ENCODE data around the gene GPANK1. TPM values are rescaled to one million over a fixed set of nuclear protein-coding genes. Genes with fewer than 3 reads are reported as not detected.

Gene GPANK1
- total and polyA plus RNA-seq, 9 of the 15 experiments (the other 6 are each of a cell fraction or from before 2014, with no cell fraction given) = 32.2 to 111 (median 46.3) TPM

DNA sequence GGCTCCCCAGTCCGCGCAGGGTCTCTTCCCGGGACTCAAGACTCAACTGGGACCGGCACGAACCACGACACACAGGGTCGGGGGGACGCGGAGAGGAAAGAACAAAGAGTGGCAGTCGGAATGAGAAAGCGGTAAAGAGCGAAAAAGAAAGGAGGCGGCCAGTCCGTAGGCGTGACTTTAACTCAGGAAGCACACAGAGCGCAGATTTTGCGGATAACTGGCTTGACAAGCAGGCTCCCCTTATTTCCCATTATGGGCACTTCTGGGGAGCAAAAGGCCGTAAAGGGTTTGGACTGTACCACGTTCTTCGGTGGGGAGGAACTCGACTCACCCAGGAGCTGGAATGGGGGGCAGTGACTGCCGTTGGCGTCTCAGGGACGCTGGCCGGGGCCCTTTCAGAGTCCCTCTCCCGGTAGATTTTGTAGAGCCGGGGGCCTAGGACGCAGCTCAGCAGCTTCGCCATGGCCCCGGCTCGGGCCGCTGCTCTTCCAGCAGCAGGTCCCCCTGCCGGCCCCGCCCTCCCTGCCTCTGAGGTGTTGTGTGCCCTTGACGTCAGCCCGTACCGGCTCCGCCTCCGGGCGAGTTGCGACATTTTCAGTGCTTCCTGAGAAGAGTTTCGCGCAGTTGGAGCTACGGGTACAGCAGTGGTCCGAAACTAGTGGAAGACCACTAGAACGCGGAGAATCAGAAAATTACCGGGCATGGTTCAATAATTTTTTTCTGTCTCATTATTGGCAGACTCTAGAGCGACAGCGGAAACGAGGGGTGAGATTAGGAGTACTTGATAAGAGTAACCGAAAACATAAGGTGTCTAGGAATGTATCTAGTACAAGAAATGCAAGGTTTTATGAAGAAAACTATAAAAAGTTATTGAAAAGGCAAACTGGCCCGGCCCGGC is 38.3 kb upstream of the GPANK1 start, which contains the start of gene ABHD16A (continued):
- TF ChIP-seq, protein P1, sequence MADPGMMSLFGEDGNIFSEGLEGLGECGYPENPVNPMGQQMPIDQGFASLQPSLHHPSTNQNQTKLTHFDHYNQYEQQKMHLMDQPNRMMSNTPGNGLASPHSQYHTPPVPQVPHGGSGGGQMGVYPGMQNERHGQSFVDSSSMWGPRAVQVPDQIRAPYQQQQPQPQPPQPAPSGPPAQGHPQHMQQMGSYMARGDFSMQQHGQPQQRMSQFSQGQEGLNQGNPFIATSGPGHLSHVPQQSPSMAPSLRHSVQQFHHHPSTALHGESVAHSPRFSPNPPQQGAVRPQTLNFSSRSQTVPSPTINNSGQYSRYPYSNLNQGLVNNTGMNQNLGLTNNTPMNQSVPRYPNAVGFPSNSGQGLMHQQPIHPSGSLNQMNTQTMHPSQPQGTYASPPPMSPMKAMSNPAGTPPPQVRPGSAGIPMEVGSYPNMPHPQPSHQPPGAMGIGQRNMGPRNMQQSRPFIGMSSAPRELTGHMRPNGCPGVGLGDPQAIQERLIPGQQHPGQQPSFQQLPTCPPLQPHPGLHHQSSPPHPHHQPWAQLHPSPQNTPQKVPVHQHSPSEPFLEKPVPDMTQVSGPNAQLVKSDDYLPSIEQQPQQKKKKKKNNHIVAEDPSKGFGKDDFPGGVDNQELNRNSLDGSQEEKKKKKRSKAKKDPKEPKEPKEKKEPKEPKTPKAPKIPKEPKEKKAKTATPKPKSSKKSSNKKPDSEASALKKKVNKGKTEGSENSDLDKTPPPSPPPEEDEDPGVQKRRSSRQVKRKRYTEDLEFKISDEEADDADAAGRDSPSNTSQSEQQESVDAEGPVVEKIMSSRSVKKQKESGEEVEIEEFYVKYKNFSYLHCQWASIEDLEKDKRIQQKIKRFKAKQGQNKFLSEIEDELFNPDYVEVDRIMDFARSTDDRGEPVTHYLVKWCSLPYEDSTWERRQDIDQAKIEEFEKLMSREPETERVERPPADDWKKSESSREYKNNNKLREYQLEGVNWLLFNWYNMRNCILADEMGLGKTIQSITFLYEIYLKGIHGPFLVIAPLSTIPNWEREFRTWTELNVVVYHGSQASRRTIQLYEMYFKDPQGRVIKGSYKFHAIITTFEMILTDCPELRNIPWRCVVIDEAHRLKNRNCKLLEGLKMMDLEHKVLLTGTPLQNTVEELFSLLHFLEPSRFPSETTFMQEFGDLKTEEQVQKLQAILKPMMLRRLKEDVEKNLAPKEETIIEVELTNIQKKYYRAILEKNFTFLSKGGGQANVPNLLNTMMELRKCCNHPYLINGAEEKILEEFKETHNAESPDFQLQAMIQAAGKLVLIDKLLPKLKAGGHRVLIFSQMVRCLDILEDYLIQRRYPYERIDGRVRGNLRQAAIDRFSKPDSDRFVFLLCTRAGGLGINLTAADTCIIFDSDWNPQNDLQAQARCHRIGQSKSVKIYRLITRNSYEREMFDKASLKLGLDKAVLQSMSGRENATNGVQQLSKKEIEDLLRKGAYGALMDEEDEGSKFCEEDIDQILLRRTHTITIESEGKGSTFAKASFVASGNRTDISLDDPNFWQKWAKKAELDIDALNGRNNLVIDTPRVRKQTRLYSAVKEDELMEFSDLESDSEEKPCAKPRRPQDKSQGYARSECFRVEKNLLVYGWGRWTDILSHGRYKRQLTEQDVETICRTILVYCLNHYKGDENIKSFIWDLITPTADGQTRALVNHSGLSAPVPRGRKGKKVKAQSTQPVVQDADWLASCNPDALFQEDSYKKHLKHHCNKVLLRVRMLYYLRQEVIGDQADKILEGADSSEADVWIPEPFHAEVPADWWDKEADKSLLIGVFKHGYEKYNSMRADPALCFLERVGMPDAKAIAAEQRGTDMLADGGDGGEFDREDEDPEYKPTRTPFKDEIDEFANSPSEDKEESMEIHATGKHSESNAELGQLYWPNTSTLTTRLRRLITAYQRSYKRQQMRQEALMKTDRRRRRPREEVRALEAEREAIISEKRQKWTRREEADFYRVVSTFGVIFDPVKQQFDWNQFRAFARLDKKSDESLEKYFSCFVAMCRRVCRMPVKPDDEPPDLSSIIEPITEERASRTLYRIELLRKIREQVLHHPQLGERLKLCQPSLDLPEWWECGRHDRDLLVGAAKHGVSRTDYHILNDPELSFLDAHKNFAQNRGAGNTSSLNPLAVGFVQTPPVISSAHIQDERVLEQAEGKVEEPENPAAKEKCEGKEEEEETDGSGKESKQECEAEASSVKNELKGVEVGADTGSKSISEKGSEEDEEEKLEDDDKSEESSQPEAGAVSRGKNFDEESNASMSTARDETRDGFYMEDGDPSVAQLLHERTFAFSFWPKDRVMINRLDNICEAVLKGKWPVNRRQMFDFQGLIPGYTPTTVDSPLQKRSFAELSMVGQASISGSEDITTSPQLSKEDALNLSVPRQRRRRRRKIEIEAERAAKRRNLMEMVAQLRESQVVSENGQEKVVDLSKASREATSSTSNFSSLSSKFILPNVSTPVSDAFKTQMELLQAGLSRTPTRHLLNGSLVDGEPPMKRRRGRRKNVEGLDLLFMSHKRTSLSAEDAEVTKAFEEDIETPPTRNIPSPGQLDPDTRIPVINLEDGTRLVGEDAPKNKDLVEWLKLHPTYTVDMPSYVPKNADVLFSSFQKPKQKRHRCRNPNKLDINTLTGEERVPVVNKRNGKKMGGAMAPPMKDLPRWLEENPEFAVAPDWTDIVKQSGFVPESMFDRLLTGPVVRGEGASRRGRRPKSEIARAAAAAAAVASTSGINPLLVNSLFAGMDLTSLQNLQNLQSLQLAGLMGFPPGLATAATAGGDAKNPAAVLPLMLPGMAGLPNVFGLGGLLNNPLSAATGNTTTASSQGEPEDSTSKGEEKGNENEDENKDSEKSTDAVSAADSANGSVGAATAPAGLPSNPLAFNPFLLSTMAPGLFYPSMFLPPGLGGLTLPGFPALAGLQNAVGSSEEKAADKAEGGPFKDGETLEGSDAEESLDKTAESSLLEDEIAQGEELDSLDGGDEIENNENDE (IDR thresholded peaks at IDR 0.05; ENCODE audit: low read depth, low read length) = no peak
- TF ChIP-seq HSF4 (CRISPR knock-in tag; IDR thresholded peaks at IDR 0.05; ENCODE audit: borderline replicate concordance) (no peak), HMG20A (CRISPR knock-in tag; conservative IDR thresholded peaks at IDR 0.05) (no peak), PRMT5 (CRISPR knock-in tag; IDR thresholded peaks at IDR 0.05) (peak; percentile 91; the same call in 1 of the 2 replicates), ZNF121 (CRISPR knock-in tag; conservative IDR thresholded peaks at IDR 0.05) (no peak), CSDE1 (IDR thresholded peaks at IDR 0.05) (no peak; a peak in 1 of 4 replicates), CHCHD3 (CRISPR knock-in tag; IDR thresholded peaks at IDR 0.05) (peak; percentile 92), ZNF408 (CRISPR knock-in tag; IDR thresholded peaks at IDR 0.05; ENCODE audit: low read depth) (no peak), MTA2 (IDR thresholded peaks at IDR 0.05; ENCODE audit: low read depth) (no peak; the same call in 1 of the 2 replicates), XRCC3 (IDR thresholded peaks at IDR 0.05) (no peak), GTF2E2 (tag; IDR thresholded peaks at IDR 0.05) (peak; percentile 99)
- TF ChIP-seq, protein P2, sequence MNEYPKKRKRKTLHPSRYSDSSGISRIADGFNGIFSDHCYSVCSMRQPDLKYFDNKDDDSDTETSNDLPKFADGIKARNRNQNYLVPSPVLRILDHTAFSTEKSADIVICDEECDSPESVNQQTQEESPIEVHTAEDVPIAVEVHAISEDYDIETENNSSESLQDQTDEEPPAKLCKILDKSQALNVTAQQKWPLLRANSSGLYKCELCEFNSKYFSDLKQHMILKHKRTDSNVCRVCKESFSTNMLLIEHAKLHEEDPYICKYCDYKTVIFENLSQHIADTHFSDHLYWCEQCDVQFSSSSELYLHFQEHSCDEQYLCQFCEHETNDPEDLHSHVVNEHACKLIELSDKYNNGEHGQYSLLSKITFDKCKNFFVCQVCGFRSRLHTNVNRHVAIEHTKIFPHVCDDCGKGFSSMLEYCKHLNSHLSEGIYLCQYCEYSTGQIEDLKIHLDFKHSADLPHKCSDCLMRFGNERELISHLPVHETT (CRISPR knock-in tag; conservative IDR thresholded peaks at IDR 0.05 in 1 of 2, IDR thresholded peaks at IDR 0.05 in 1 of 2) = peak in 1 of 2 experiments; percentile 75; a peak in 2 of 4 replicates
- TF ChIP-seq, protein P3, sequence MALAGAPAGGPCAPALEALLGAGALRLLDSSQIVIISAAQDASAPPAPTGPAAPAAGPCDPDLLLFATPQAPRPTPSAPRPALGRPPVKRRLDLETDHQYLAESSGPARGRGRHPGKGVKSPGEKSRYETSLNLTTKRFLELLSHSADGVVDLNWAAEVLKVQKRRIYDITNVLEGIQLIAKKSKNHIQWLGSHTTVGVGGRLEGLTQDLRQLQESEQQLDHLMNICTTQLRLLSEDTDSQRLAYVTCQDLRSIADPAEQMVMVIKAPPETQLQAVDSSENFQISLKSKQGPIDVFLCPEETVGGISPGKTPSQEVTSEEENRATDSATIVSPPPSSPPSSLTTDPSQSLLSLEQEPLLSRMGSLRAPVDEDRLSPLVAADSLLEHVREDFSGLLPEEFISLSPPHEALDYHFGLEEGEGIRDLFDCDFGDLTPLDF (CRISPR knock-in tag; IDR thresholded peaks at IDR 0.05) = peak; percentile 3; the same call in 1 of the 2 replicates
